ENCODE data around the gene RBM34.
"Not testable (repeated sequence)": the region's sequence is repeated elsewhere in the genome, so short reads cannot be mapped to it uniquely, and the experiment has no call there.

The RBM34 gene

GRCh38 chr1:235112297-235113182 is 48.5 kb downstream of the RBM34 start:
- DNase-seq (ENCODE audit: low spot score), result no peak

GRCh38 chr1:235111107-235111506 is 49.9 kb downstream of the RBM34 start:
- no peak for DNase-seq (ENCODE audit: low spot score)

- DNase-seq (ENCODE audit: low spot score), result no peak
Measured at GRCh38 chr1:235108876-235109275, 52.2 kb downstream of the RBM34 start.

GRCh38 chr1:235108185-235108593 is 52.9 kb downstream of the RBM34 start:
- no peak for DNase-seq (ENCODE audit: low spot score)

- DNase-seq (ENCODE audit: low spot score), result no peak
Measured at GRCh38 chr1:235107368-235108184, 53.5 kb downstream of the RBM34 start.

- no peak for DNase-seq (ENCODE audit: low spot score)
Measured at GRCh38 chr1:235106457-235106856, 54.6 kb downstream of the RBM34 start.

GRCh38 chr1:235105051-235106043 is 55.7 kb downstream of the RBM34 start:
- DNase-seq (ENCODE audit: low spot score), result no peak

- DNase-seq (ENCODE audit: low spot score), result no peak
Measured at GRCh38 chr1:235102993-235103411, 58.0 kb downstream of the RBM34 start.

- DNase-seq (ENCODE audit: low spot score), result no peak
Measured at GRCh38 chr1:235102259-235102582, 58.8 kb downstream of the RBM34 start.

GRCh38 chr1:235101558-235102258 is 59.3 kb downstream of the RBM34 start:
- DNase-seq (ENCODE audit: low spot score), result no peak

- no peak for DNase-seq (ENCODE audit: low spot score)
Measured at GRCh38 chr1:235100194-235100772, 60.8 kb downstream of the RBM34 start.

- no peak for DNase-seq (ENCODE audit: low spot score)
Measured at GRCh38 chr1:235098991-235099390, 62.1 kb downstream of the RBM34 start.

GRCh38 chr1:235098547-235098946 is 62.5 kb downstream of the RBM34 start:
- no peak for DNase-seq (ENCODE audit: low spot score)

- DNase-seq (ENCODE audit: low spot score), result not testable (repeated sequence)
Measured at GRCh38 chr1:235097501-235097900, 63.5 kb downstream of the RBM34 start.

GRCh38 chr1:235095938-235096562 is 65.0 kb downstream of the RBM34 start:
- DNase-seq (ENCODE audit: low spot score), result no peak

- peak; percentile 66 for DNase-seq (ENCODE audit: low spot score)
Measured at GRCh38 chr1:235093696-235094592, 67.1 kb downstream of the RBM34 start.

- DNase-seq (ENCODE audit: low spot score), result peak; percentile 48
Measured at GRCh38 chr1:235093013-235093695, 67.9 kb downstream of the RBM34 start.

GRCh38 chr1:235092415-235092814 is 68.6 kb downstream of the RBM34 start:
- not testable (repeated sequence) for DNase-seq (ENCODE audit: low spot score)

GRCh38 chr1:235092045-235092406 is 69.0 kb downstream of the RBM34 start:
- not testable (repeated sequence) for DNase-seq (ENCODE audit: low spot score)

All from kidney capillary endothelial cell (primary cell).